DND-41 (cell line): ENCODE measurements around the gene HELB.

Experiments used
- ATAC-seq: fragments of 200-7000 bp; cut with Tn5 transposase; 3 replicates; pipeline ENCODE4 v1.9.1; 2021; ENCODE audit warnings: low read depth; ENCODE audit not compliant: insufficient read depth
- DNase-seq: peaks from one replicate; pipeline ENCODE4 v3.0.0-alpha.2; 2020
- H2AFZ ChIP-seq: 2 replicates; pipeline ENCODE4 v1.6.0; 2012; ENCODE audit warnings: low read depth, low read length
- H3K27ac ChIP-seq: 2 replicates; pipeline ENCODE4 v1.5.1; 2012; ENCODE audit warnings: low read length, inconsistent platforms
- H3K27me3 ChIP-seq: fragments of 200-600 bp; sonication (generic); 2 replicates; pipeline ENCODE4 v1.6.0; 2012; ENCODE audit warnings: low read length, mild to moderate bottlenecking, inconsistent platforms; ENCODE audit not compliant: insufficient read depth, poor library complexity
- H3K36me3 ChIP-seq: 2 replicates; pipeline ENCODE4 v1.5.1; 2012; ENCODE audit warnings: low read length, inconsistent platforms; ENCODE audit not compliant: insufficient read depth
- H3K4me1 ChIP-seq: 2 replicates; pipeline ENCODE4 v1.5.1; 2012; ENCODE audit warnings: mild to moderate bottlenecking, low read length; ENCODE audit not compliant: insufficient read depth
- H3K4me2 ChIP-seq: 2 replicates; pipeline ENCODE4 v1.6.0; 2012; ENCODE audit warnings: mild to moderate bottlenecking, moderate library complexity, low read length, inconsistent platforms; ENCODE audit not compliant: insufficient read depth
- H3K4me3 ChIP-seq, 2 experiments: fragments of 200-600 bp in 1 of 2; shearing (Covaris generic) in 1 of 2; 2 replicates each; pipeline ENCODE4 v1.5.1; 2012 to 2016; ENCODE audit warnings: inconsistent platforms in 2 of 2, low read length in 2 of 2, mild to moderate bottlenecking in 2 of 2, low read depth in 1 of 2, moderate library complexity in 1 of 2
- H3K79me2 ChIP-seq: 2 replicates; pipeline ENCODE4 v1.6.0; 2012; ENCODE audit warnings: low read length, inconsistent platforms; ENCODE audit not compliant: insufficient read depth
- H3K9ac ChIP-seq: 2 replicates; pipeline ENCODE4 v1.6.0; 2012; ENCODE audit warnings: low read depth, mild to moderate bottlenecking, inconsistent platforms, low read length, moderate library complexity
- H3K9me3 ChIP-seq: 2 replicates; pipeline ENCODE4 v1.5.1; 2012; ENCODE audit warnings: low read length, moderate library complexity, mild to moderate bottlenecking, inconsistent platforms; ENCODE audit not compliant: insufficient read depth, severe bottlenecking
- H4K20me1 ChIP-seq: 2 replicates; pipeline ENCODE4 v1.6.0; 2012; ENCODE audit warnings: low read length; ENCODE audit not compliant: insufficient read depth
- EZH2 ChIP-seq: IDR thresholded peaks from 3 replicates; pipeline ENCODE4 v1.6.1; 2012; ENCODE audit warnings: borderline replicate concordance, low read depth, mild to moderate bottlenecking, moderate library complexity, low read length, inconsistent platforms; ENCODE audit not compliant: severe bottlenecking
- TF ChIP-seq, protein P1 (sequence below): IDR thresholded peaks from 2 replicates; pipeline ENCODE4 v1.5.1; 2012; ENCODE audit warnings: borderline replicate concordance, low read length, moderate library complexity, mild to moderate bottlenecking; ENCODE audit not compliant: poor library complexity, severe bottlenecking; ENCODE audit errors: extremely low read depth

Gene HELB

GRCh38 chr12:66321435-66321834, 19.1 kb downstream of the HELB start:
- Histone ChIP-seq H3K27ac (no peak overlapping the region), H3K79me2 (no peaks in the 10 kb centered on the region), H3K27me3 (no peaks in the 10 kb centered on the region), H3K36me3 (peaks cover 19% of the 10 kb centered on the region; the same call in 1 of the 2 replicates), H2AFZ (no peak overlapping the region), H3K4me3 (no peak overlapping the region), H3K4me1 (no peaks in the 10 kb centered on the region), H4K20me1 (no peaks in the 10 kb centered on the region), H3K4me2 (no peak overlapping the region), H3K9ac (no peak overlapping the region), H3K9me3 (no peaks in the 10 kb centered on the region)
- TF ChIP-seq, protein P1, sequence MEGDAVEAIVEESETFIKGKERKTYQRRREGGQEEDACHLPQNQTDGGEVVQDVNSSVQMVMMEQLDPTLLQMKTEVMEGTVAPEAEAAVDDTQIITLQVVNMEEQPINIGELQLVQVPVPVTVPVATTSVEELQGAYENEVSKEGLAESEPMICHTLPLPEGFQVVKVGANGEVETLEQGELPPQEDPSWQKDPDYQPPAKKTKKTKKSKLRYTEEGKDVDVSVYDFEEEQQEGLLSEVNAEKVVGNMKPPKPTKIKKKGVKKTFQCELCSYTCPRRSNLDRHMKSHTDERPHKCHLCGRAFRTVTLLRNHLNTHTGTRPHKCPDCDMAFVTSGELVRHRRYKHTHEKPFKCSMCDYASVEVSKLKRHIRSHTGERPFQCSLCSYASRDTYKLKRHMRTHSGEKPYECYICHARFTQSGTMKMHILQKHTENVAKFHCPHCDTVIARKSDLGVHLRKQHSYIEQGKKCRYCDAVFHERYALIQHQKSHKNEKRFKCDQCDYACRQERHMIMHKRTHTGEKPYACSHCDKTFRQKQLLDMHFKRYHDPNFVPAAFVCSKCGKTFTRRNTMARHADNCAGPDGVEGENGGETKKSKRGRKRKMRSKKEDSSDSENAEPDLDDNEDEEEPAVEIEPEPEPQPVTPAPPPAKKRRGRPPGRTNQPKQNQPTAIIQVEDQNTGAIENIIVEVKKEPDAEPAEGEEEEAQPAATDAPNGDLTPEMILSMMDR = no peak
- no peak for TF ChIP-seq EZH2
- ATAC-seq (no peak), DNase-seq (no peak)

DNA sequence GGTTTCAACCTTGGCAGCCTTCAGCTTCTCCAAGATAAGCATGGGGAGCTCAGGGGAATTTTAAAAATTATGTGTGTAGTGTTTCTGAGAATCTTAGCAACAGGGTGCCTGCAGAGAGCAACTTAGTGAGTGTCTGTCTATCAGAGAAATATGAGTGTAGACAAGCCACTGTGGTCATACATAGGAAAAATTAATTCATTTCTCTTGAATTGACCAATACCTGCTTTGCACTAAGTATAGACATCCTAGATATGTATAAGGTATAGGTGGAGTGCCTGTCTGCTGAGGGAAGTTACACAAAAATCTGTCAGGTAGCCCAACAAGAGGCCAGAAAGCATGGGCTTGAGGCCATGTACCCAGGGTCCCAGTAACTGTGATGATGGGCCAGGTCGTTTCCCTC, 20.7 kb downstream of the HELB start:
- TF ChIP-seq, protein P1 = no peak
- TF ChIP-seq EZH2 = no peak
- Histone ChIP-seq H3K4me3 (no peak overlapping the region), H2AFZ (no peak overlapping the region), H3K27me3 (no peaks in the 10 kb centered on the region), H4K20me1 (no peaks in the 10 kb centered on the region), H3K79me2 (no peaks in the 10 kb centered on the region), H3K4me2 (no peak overlapping the region), H3K9ac (no peak overlapping the region), H3K36me3 (peaks cover 19% of the 10 kb centered on the region; the same call in 1 of the 2 replicates), H3K4me1 (no peaks in the 10 kb centered on the region), H3K9me3 (no peaks in the 10 kb centered on the region), H3K27ac (no peak overlapping the region)
- DNase-seq = no peak
- ATAC-seq = no peak

- ATAC-seq = no peak
- H4K20me1 ChIP-seq = no peaks in the 10 kb centered on the region
- DNase-seq = no peak
- no peak overlapping the region for H3K27ac ChIP-seq
- no peaks in the 10 kb centered on the region for H3K79me2 ChIP-seq
- no peak overlapping the region for H2AFZ ChIP-seq
- H3K36me3 ChIP-seq = peaks cover 26% of the 10 kb centered on the region
- H3K4me2 ChIP-seq = no peak overlapping the region
- no peaks in the 10 kb centered on the region for H3K4me1 ChIP-seq
- H3K9ac ChIP-seq = no peak overlapping the region
- no peaks in the 10 kb centered on the region for H3K9me3 ChIP-seq
- no peaks in the 10 kb centered on the region for H3K27me3 ChIP-seq
- TF ChIP-seq, protein P1 = no peak
- TF ChIP-seq EZH2 = no peak
- H3K4me3 ChIP-seq = no peak overlapping the region
Measured at GRCh38 chr12:66329941-66330340, 27.6 kb downstream of the HELB start.

- H3K4me2 ChIP-seq = no peak overlapping the region
- no peak for DNase-seq
- no peak overlapping the region for H3K9ac ChIP-seq
- no peaks in the 10 kb centered on the region for H3K4me1 ChIP-seq
- no peak overlapping the region for H3K27ac ChIP-seq
- H3K36me3 ChIP-seq = peaks cover 16% of the 10 kb centered on the region
- H3K27me3 ChIP-seq = no peaks in the 10 kb centered on the region
- H4K20me1 ChIP-seq = no peaks in the 10 kb centered on the region
- H2AFZ ChIP-seq = no peak overlapping the region
- ATAC-seq = no peak
- H3K9me3 ChIP-seq = no peaks in the 10 kb centered on the region
- no peaks in the 10 kb centered on the region for H3K79me2 ChIP-seq
- H3K4me3 ChIP-seq = no peak overlapping the region
- TF ChIP-seq, protein P1 = no peak
Measured at GRCh38 chr12:66331016-66331415, 28.7 kb downstream of the HELB start.
